H9 (cell line): ENCODE data around the gene TRPM1. TPM values are rescaled to one million over a fixed set of nuclear protein-coding genes. Genes with fewer than 3 reads are reported as not detected.

ENCODE experiments used
- DNase-seq: peaks from one replicate; pipeline ENCODE4 v3.0.0-alpha.2; 2017
- H2AFZ ChIP-seq: one replicate; pipeline ENCODE4 v1.6.1; 2013; ENCODE audit warnings: mild to moderate bottlenecking, low read length, control low read depth, moderate library complexity
- H2AK5ac ChIP-seq: 2 replicates; pipeline ENCODE4 v1.6.1; 2013; ENCODE audit warnings: low read length, control low read depth, mixed read lengths; ENCODE audit not compliant: insufficient read length
- H2BK120ac ChIP-seq: one replicate; pipeline ENCODE4 v1.6.1; 2013; ENCODE audit warnings: low read depth, mild to moderate bottlenecking, low read length, control low read depth, inconsistent platforms; ENCODE audit not compliant: poor library complexity, severe bottlenecking
- H2BK12ac ChIP-seq: 2 replicates; pipeline ENCODE4 v1.6.1; 2013; ENCODE audit warnings: low read length, control low read depth, mixed read lengths, low read depth; ENCODE audit not compliant: insufficient read length
- H2BK15ac ChIP-seq: 2 replicates; pipeline ENCODE4 v1.6.1; 2013; ENCODE audit warnings: low read depth, low read length, control low read depth
- H2BK20ac ChIP-seq: one replicate; pipeline ENCODE4 v1.6.1; 2013; ENCODE audit warnings: low read depth, mild to moderate bottlenecking, low read length, control low read depth, inconsistent platforms; ENCODE audit not compliant: poor library complexity, severe bottlenecking
- H2BK5ac ChIP-seq: 2 replicates; pipeline ENCODE4 v1.6.1; 2013; ENCODE audit warnings: low read length, control low read depth, mixed read lengths; ENCODE audit not compliant: insufficient read length
- H3K14ac ChIP-seq: 2 replicates; pipeline ENCODE4 v1.6.1; 2013; ENCODE audit warnings: low read length, control low read depth; ENCODE audit not compliant: insufficient read depth
- H3K18ac ChIP-seq: 2 replicates; pipeline ENCODE4 v1.6.1; 2013; ENCODE audit warnings: low read depth, mild to moderate bottlenecking, mixed read lengths, low read length, control low read depth; ENCODE audit not compliant: insufficient read length
- H3K23ac ChIP-seq: 2 replicates; pipeline ENCODE4 v1.6.1; 2013; ENCODE audit warnings: low read length, control low read depth, mixed read lengths, low read depth; ENCODE audit not compliant: insufficient read length
- H3K23me2 ChIP-seq: 2 replicates; pipeline ENCODE4 v1.6.1; 2013; ENCODE audit warnings: low read depth, mild to moderate bottlenecking, mixed read lengths, low read length, control low read depth; ENCODE audit not compliant: insufficient read length, poor library complexity, severe bottlenecking
- H3K27ac ChIP-seq: 2 replicates; pipeline ENCODE4 v1.5.1; 2013; ENCODE audit warnings: low read length, control low read depth, mixed read lengths, low read depth; ENCODE audit not compliant: insufficient read length
- H3K27me3 ChIP-seq: 2 replicates; pipeline ENCODE4 v1.6.1; 2013; ENCODE audit warnings: low read length, control low read depth, inconsistent platforms; ENCODE audit not compliant: insufficient read depth
- H3K4ac ChIP-seq: 2 replicates; pipeline ENCODE4 v1.6.1; 2013; ENCODE audit warnings: low read depth, mild to moderate bottlenecking, control low read depth, inconsistent platforms, low read length, moderate library complexity
- H3K4me1 ChIP-seq: 2 replicates; pipeline ENCODE4 v1.6.1; 2013; ENCODE audit warnings: low read length, control low read depth, inconsistent platforms; ENCODE audit not compliant: insufficient read depth
- H3K4me2 ChIP-seq: 2 replicates; pipeline ENCODE4 v1.6.1; 2013; ENCODE audit warnings: low read length, control low read depth, mixed read lengths; ENCODE audit not compliant: insufficient read length, insufficient read depth
- H3K56ac ChIP-seq: 2 replicates; pipeline ENCODE4 v1.6.1; 2013; ENCODE audit warnings: low read depth, mild to moderate bottlenecking, mixed read lengths, low read length, control low read depth; ENCODE audit not compliant: insufficient read length
- H3K79me1 ChIP-seq: 2 replicates; pipeline ENCODE4 v1.6.1; 2013; ENCODE audit warnings: low read depth, mild to moderate bottlenecking, moderate library complexity, low read length, control low read depth, inconsistent platforms; ENCODE audit not compliant: insufficient read depth, poor library complexity, severe bottlenecking
- H3K79me2 ChIP-seq: 2 replicates; pipeline ENCODE4 v1.6.1; 2013; ENCODE audit warnings: low read length, control low read depth, inconsistent platforms; ENCODE audit not compliant: insufficient read depth
- H3K9ac ChIP-seq: 2 replicates; pipeline ENCODE4 v1.6.1; 2013; ENCODE audit warnings: low read length, control low read depth, mixed read lengths; ENCODE audit not compliant: insufficient read length; ENCODE audit errors: extremely low read depth
- H3K9me3 ChIP-seq: one replicate; pipeline ENCODE4 v1.6.1; 2013; ENCODE audit warnings: low read depth, low read length, inconsistent platforms; ENCODE audit not compliant: control insufficient read depth
- H3T11ph ChIP-seq: one replicate; pipeline ENCODE4 v1.6.1; 2013; ENCODE audit warnings: mild to moderate bottlenecking, low read length, control low read depth, inconsistent platforms
- H4K20me1 ChIP-seq: one replicate; pipeline ENCODE4 v1.6.1; 2013; ENCODE audit not compliant: control insufficient read depth, insufficient read length, insufficient read depth
- H4K5ac ChIP-seq: 2 replicates; pipeline ENCODE4 v1.6.1; 2013; ENCODE audit warnings: low read depth, mild to moderate bottlenecking, mixed read lengths, low read length, control low read depth; ENCODE audit not compliant: insufficient read length
- H4K8ac ChIP-seq: replicated peaks from 2 replicates; pipeline ENCODE4 v1.6.1; 2013; ENCODE audit warnings: low read length, control low read depth, mixed read lengths, low read depth; ENCODE audit not compliant: insufficient read length
- H4K91ac ChIP-seq: 2 replicates; pipeline ENCODE4 v1.6.1; 2013; ENCODE audit warnings: low read depth, mild to moderate bottlenecking, moderate library complexity, mixed read lengths, low read length, control low read depth; ENCODE audit not compliant: insufficient read length
- H3K27ac Mint-ChIP-seq, 3 experiments: 2 replicates in 2 of 3; 3 replicates in 1 of 3; pipeline ENCODE4 v1.8.0; 2020 to 2021; ENCODE audit warnings: mixed read lengths in 3 of 3, mild to moderate bottlenecking in 1 of 3, moderate library complexity in 1 of 3
- H3K27me3 Mint-ChIP-seq: 2 replicates; pipeline ENCODE4 v1.8.0; 2021; ENCODE audit warnings: low read depth, mild to moderate bottlenecking, moderate library complexity, mixed read lengths
- H3K36me3 Mint-ChIP-seq, 3 experiments: 2 replicates in 2 of 3; 3 replicates in 1 of 3; pipeline ENCODE4 v1.8.0; 2020 to 2021; ENCODE audit warnings: low read depth in 3 of 3, mixed read lengths in 3 of 3; ENCODE audit not compliant: insufficient read depth in 1 of 3
- H3K4me1 Mint-ChIP-seq, 2 experiments: 2 replicates each; pipeline ENCODE4 v1.8.0; 2020; ENCODE audit warnings: mixed read lengths in 2 of 2
- H3K4me3 Mint-ChIP-seq, 2 experiments: 2 replicates in 1 of 2; 3 replicates in 1 of 2; pipeline ENCODE4 v1.8.0; 2020 to 2021; ENCODE audit warnings: mild to moderate bottlenecking in 2 of 2, mixed read lengths in 2 of 2, moderate library complexity in 1 of 2
- H3K9me3 Mint-ChIP-seq, 2 experiments: 2 replicates in 1 of 2; 3 replicates in 1 of 2; pipeline ENCODE4 v1.8.0; 2020; ENCODE audit warnings: mild to moderate bottlenecking in 2 of 2, mixed read lengths in 2 of 2, moderate library complexity in 1 of 2
- CTCF ChIP-seq: fragments of 200-600 bp; sonication (generic); conservative IDR thresholded peaks from 3 replicates; pipeline ENCODE4 v1.8.0; 2021; ENCODE audit warnings: antibody characterized with exemption, mild to moderate bottlenecking
- WGBS: extraction: QIAGEN DNeasy Blood & Tissue Kit; methylation state at CpG from one replicate; pipeline ENCODE4 v1.1.7; 2013; ENCODE audit warnings: missing lambda C conversion rate, low lambda C conversion rate, mixed read lengths; ENCODE audit not compliant: insufficient read length; ENCODE audit errors: extremely low coverage; 5-methylcytosine and 5-hydroxymethylcytosine counted together
- total RNA-seq: library from RNA; stranded (reverse); gene quantifications from 2 replicates; pipeline ENCODE4 v1.2.1, GENCODE V29; 2021

The TRPM1 gene
- total RNA-seq, 1 experiment from 2014 or later: not detected

- H3K4me2 ChIP-seq: no peak overlapping the region
- no peak overlapping the region for H4K8ac ChIP-seq
- DNase-seq: no peak
- no peak overlapping the region for H3K23ac ChIP-seq
- no peak overlapping the region for H2AK5ac ChIP-seq
- H3K4ac ChIP-seq: no peak overlapping the region
- H3T11ph ChIP-seq: no peak overlapping the region
- H3K27ac Mint-ChIP-seq: no peak overlapping the region
- no peak overlapping the region for H3K14ac ChIP-seq
- H3K27me3 ChIP-seq: no peaks in the 10 kb centered on the region
- no peak overlapping the region for H2BK5ac ChIP-seq
- H3K4me1 Mint-ChIP-seq: peaks cover 14 to 16% of the 10 kb centered on the region in 2 experiments
- H3K79me2 ChIP-seq: no peaks in the 10 kb centered on the region
- peaks cover 4% of the 10 kb centered on the region; the same call in 1 of the 2 replicates for H3K4me1 ChIP-seq
- no peak overlapping the region for H2BK12ac ChIP-seq
- no peak overlapping the region for H3K56ac ChIP-seq
- no peak overlapping the region for H2AFZ ChIP-seq
- H4K20me1 ChIP-seq: no peaks in the 10 kb centered on the region
- no CpG with 5 or more reads among the region's 4 CpGs for WGBS
- H3K23me2 ChIP-seq: no peaks in the 10 kb centered on the region
- no peak for TF ChIP-seq CTCF
- H3K9me3 ChIP-seq: no peaks in the 10 kb centered on the region
- no peaks in the 10 kb centered on the region for H3K79me1 ChIP-seq
- no peak overlapping the region for H2BK15ac ChIP-seq
- no peak overlapping the region for H3K9ac ChIP-seq
- H3K27me3 Mint-ChIP-seq: peaks cover 14% of the 10 kb centered on the region
- no peak overlapping the region for H4K91ac ChIP-seq
- no peak overlapping the region for H2BK120ac ChIP-seq
- no peak overlapping the region for H3K27ac ChIP-seq
- H4K5ac ChIP-seq: no peak overlapping the region
- no peak overlapping the region for H2BK20ac ChIP-seq
- no peak overlapping the region for H3K18ac ChIP-seq
- peaks cover 3% of the 10 kb centered on the region in 2 experiments; a peak in 4 of 5 replicates for H3K9me3 Mint-ChIP-seq
- peaks cover 0 to 6% (median 0%) of the 10 kb centered on the region in 3 experiments; a peak in 2 of 7 replicates for H3K36me3 Mint-ChIP-seq
- H3K4me3 Mint-ChIP-seq: no peak overlapping the region
Observed at GRCh38 chr15:31086344-31086743, 15.2 kb downstream of the TRPM1 start.
